OCI-M1 (cell line): ENCODE results near the gene SMARCE1.

ENCODE experiments used
- DNase-seq: peaks from one replicate; lab custom pipeline; 2025; lab: John Stamatoyannopoulos, UW

The SMARCE1 gene

DNA sequence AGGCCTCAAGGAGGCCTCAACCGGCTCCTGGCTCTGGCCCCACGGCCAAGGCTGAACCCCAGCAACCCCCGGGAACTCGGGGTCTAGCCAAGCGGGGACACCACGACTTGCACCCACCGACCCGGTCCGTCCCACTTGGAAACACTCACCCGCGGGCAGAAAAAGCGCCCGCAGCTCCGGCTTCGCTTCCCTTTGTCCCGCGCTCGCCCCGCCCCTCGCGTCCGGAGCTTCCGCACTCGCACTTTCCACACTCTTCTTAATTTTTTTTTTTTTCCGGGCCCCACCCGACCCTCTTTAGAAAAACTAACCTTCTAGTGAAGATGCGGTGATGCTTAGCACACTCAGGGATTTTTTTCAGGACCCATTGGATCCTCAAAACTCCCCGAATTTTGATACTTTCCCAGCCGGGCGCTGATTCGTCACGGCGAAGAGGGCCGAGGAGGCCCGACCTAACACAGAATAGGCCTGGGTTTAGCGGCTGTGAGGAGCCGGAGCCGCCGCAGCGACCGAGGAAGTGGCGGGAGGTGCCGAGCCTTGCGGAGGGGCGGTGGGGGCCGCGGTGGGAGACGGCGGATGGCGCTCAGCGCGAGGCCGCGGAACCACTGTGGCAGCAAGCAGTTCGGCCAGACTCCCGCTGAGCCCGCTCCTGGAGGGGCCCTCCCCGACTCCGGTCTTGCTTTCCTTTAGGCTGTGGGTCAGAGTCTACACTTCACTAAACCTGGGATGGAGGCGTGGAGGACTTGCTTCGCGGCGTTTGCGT lies at the start of gene SMARCE1:
Gene SMARCE1 (minus strand): TSS at position 195 of the 760 bp plus-strand sequence. CDS start 2,016 bp downstream, outside the sequence.
- DNase-seq, result peak; percentile 85

DNA sequence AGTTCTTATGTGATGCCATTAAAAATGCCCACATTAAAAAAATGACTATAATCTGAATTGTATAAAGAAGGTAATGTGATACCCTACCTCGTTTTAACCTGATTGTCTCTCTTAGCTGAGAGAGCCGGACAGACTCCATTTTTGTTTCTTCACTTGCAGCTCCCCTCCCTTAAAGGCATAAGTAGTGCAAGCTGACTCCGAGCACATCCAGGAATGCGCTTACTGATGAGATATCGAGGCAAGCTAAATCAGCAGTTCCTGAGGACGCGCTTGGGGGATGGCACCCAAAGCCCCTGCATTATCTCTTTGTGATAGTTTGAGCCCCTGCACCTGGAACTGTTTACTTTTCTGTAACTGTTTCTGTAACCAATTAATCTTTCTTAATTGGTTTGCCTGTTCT lies 49.7 kb upstream of the SMARCE1 start:
- DNase-seq, result no peak

DNA sequence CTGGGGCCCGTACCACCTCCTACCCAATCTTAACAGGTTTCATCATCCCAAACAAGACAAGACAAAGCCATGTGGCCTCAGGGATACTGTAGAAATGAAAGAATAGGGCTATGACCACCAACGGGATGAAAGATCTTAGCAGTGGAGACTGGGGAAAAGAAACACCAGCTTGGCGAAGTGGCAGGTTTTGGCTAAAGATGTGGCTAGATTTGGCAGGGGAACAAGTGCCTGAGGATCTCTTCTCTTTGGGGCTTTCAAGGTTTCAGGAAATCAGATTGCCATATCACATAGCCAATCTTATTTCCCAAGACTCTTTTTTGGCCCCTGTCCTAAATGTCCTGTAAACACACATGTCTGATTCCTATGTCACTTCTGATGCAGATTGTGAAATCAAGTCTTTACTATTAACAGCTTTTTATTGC lies 49.0 kb upstream of the SMARCE1 start:
- no peak for DNase-seq

DNA sequence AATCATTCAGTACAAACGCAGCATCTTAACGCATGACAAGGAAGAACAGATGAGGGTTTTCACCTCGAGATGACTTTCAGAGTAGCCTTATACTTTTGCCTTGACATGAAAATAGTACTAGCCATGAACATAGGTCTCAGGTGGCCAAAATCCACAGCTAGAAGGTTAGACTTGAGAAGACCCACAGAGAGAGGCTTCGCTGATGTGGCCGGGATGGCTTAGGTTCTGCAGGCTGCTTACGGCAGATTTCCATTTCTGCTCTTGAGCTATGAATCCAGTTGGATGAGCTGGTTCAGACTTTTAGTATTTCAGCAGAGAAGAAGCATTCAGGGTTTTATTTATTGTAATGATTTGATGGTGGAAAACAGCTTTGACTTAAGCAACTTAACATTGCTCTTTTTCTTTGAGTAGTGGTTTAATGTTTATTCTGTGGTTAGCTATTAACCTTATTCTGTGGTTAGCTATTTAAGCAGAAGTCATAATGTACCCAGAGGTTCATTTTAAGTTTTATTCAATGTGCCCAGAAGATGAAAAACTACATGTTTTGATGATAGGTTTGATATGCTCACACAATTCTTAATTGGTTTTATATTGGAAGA lies 48.4 kb upstream of the SMARCE1 start:
- no peak for DNase-seq

DNA sequence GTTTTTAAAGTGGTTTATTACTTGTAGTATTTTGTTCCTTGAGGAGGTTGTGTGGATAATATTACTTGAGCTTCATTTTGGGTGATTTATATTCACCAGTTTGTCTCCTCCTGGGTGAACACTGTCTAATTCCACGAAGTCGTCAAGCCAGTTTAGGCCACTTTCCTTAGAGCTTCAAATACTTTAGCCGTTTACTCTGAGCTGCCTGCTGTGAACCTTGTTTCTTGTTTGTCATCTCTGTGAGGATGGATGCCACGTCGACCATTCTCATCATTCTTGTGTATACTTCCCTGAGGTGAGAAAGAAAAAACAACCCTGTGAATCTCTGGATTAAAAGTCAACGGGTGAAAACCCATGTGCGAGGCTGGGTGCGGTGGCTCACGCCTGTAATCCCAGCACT lies 47.0 kb upstream of the SMARCE1 start:
- no peak for DNase-seq

DNA sequence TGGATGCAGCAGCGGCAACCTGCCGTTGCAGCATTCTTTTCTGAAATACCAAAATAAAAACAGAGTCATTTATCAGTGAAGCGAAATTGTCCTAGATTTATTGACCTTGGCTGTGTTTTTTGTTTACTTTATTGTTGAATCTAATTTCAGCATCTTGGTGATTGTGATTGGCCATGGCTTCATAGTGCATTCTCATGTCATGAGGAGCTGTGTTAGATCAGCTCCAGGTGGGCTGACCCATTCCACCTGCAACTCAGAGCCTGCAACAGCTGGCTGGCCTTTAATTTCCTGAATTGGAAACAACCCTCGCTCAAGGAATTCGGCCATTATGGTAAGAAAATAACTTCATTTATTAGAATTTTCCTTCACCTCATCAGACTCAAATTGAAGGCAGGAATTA lies 39.5 kb upstream of the SMARCE1 start:
- DNase-seq, result no peak

DNA sequence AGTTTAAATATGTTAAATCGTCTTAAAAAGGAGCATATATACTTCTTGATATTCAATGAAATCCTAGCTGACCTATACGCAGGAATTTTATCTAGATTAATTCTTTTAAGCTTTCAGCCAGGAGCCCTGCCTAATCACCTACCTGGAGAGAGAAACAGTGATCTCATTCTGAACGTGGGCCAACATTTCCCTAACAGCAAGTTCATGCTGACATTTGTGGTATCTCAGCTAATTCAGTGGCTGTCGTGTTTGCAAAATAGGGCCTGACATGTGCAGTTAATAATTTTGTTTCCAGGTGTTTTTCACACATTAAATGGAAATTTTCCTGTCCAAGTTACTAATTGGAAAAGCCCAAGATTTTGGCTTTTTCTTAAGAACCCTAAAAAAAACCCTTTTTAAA lies 38.6 kb upstream of the SMARCE1 start:
- no peak for DNase-seq

DNA sequence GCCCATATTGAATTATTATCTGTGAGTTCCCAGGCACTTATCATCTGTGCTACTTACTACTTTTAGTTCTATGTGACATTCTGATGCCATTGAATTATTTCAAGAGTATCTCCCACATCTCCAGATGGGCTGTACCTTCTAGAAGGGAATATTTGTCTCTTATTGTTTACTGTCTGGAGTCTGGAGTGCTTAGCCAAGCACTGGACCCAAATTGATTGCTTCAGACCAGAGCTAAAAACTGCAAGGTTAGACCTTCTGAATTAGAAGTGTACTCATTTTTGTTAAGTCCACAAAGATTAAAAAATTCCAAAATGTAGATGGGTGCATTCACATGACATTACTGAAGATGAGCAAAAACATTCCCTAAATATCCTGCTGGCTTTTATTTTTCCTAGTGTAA lies 33.4 kb upstream of the SMARCE1 start:
- DNase-seq, result no peak

DNA sequence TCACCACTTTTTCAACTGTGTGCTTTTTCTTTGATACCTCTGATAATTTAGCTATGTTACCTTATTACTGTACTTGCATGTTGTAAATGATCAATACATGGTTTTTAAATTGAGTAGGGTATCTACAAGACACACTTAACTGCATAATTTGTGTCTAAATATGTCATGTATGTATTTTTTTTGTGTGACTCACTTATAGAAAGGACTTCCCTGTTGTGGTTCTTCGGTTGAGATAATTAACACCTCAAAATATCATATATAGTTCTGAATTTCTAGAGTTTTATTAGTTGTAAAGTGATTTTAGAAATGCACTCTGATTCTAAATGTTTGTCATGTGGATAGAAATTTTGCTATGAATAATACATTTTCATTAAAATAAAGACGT lies 31.9 kb upstream of the SMARCE1 start:
- DNase-seq, result no peak

DNA sequence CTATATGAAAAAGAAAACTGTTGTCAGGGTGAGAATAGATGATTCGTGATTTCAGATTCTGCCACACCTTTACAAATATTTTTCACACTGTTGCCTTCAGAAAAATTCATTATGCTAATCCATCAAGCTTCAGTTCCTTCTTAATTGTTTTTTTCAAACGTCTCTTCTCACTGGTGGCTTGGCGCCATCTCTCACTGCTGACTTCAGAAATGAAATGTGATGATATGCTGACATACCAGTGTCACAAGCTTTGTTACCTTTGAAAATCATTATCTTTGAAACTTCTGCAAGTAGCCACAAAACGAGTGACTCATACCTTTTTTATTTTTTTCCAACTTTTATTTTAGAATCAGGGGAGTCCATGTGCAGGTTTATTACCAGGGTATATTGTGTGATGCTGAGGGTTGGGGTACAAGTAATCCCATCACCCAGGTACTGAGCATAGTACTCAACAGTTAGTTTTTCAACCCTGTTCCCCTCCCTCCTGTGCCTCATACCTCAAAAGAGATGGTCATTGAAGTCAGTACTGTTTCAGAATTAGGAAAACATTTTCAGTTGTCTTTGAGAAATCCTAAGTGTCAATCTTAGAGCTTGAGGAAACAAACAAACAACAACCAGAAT lies 31.4 kb upstream of the SMARCE1 start:
- DNase-seq, result peak; percentile 16

DNA sequence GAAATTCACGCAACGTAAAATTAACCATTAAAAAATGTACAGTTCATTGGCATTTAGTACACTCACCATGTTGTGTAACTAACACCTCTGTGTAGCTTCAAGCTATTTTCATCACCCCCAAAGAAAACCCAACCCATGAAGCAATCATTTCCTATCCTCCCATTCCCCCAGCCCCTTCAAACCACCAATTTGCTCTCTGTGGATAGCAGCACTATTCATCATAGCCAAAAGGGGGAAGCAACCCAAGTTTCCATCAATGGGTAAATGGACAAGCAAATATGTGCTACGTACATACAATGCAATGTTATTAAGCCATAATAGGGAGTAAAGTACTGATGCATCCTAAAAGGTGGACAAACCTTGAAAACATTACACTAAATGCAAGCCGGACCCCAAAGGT lies 28.3 kb upstream of the SMARCE1 start:
- peak; percentile 5 for DNase-seq

DNA sequence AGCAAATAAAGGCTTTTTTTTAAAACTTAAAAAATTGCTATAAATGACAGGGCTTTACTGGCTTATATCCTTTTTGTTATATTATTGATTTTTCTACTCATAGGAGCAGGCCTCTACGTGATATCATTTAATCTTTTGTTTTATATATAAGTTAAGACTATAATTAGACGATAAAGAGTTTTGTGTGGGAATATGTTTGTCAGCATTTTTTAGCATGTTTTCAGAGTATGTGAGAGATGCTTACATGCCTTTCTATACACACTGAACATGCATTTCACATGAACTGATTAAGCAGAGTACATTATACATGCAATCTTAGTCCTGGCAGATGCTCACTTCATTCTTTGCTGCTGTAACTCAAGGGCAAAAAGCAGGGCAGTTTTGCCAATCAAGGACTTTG lies 25.0 kb upstream of the SMARCE1 start:
- no peak for DNase-seq

DNA sequence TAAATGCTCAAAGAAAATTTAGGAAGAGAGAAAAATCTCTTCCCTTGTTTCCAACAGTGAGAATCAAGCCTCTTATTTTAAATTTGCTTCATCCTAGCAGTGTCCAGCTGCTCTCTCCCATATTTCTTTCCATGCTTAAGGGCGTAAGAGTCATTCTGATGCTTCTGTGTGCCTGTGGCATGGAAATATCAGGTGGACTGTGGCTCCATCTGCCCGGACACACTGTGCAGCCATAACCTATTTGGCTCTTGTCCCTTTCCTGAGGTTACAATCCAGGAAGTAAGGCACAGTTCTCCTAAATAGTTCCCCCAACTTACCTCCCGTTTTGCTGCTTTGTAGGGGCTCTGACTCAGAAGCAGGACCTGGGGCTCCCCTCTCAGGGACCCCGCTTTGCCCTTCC lies 23.7 kb upstream of the SMARCE1 start:
- no peak for DNase-seq

DNA sequence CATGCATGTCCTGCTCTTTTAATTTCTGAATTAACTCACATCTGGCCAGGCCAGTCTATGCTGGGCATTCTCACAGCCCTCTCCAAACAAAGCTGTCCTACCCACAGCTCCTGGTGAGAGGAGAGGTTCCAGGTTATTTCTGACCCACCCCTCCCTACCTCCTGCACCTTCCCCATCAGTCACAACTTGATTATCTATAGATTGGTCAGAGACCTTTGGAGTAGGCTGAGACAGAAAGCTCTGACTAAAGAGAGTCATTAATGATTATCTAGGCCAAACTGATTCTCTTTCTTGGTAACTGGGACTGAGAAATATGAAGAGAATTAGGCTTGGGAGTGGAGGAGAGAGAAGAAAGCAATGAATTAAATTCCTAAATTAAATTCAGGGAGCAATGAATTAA lies 18.7 kb upstream of the SMARCE1 start:
- no peak for DNase-seq

DNA sequence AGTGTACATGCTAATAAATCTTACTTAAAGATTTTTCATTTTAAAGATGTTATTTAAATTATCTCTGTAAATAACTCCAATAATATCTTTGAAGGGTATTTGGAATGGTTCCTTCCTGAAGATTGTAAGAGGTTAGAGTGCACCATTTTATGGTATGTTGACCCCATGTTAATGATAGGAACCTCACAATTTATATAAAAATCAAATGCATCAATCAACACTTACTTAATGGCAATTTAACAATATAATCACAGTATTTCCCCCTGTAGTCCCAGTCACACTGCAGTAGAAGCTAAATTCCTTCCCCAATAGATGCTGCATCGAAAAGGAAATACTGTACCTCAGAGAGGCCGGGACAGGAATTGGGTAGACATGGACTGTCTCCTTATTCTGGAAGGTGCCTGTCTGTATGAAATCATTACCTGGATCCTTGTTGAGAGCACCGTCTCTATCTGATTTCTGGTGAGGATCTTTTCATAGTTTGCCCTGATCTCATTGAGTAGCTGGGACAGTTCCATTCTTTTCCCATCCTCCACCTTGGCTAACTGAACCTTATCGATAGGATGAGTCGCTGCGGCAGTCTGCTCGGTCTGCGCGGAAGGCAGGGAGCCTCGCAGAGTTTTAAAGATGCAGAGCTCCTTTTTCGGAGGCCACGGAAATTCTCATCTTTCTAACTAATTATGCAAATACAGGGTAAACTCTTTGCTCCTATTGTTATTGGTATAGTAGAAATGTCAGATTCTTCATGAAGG lies 17.1 kb upstream of the SMARCE1 start, which contains the start of gene KRT222:
Gene KRT222 (minus strand): TSS at position 596 of the 752 bp plus-strand sequence. CDS start 78 bp downstream, at position 518.
- peak; percentile 52 for DNase-seq

DNA sequence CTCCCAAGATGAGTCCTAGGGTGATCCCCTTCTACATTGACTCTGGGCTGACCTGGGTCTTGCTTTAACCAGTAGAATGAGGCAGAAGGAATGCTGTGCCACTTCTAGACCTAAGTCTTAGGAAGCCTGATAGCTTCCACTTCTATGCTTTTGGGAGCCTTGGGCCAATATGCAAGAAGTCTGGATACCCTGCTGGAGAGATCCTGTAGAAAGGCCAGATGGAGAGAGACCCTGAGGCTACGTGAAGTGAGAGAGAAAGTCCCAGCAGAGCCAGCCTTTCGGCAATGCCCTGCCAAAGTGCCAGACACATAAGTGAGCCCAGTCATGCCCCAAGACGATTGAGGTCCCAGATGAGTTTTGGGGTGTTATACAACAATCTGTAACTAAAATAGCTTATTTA lies 15.6 kb upstream of the SMARCE1 start:
- no peak for DNase-seq

DNA sequence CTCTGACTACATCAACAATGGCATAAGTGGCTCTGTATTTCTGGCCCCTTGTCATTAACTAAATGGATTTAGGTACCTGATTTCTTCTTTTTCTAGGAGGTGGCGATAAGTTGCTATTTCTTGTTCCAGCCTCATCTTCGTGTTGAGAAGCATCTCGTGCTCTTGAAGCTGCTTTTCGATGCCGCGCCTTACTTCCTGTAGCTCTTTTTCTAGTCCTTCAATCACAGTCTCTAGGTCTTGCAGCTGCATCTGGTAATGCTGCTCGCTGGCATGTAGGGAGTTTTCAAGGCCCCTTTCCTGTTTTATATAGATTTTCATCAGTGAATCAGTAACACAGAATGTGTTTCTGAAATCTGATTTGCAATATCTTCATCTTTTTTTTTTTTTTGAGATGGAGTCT lies 12.3 kb upstream of the SMARCE1 start:
- no peak for DNase-seq

DNA sequence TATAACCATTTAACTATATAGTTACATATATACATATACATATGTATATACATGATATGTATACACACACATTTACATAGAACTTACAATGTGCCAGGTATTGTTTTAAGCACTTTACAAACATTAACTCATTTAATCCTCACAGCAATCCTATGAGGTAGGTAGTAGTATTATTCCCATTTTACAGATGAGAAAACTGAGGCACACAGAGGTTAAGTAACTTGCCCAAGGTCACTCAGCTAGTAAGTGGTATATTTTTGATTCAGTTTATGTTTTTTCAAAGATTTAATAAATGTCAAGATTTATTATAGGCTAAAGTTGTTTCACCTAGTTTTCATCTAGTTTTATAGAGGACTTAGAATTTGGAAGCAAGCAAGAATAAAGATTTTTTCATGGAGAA lies 10.8 kb upstream of the SMARCE1 start:
- DNase-seq, result no peak

DNA sequence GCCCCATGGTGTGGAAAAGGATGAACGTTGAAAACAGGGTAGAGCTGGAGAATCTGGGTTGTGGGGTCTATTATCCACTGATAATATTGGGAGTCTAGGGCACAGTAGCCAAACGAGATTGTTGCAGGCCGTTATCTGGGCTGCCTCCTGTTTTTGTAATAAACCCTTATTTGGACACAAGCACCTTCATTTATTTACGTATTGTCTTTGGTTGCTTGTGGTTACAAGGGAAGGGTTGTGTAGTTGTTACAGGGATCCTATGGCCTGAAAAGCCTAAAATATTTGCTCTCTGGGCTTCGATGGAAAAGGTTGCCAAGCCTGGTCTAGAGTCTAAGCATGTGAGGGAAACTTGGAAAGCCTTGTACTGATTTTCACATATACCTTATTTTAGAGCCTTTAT lies 4.3 kb upstream of the SMARCE1 start:
- no peak for DNase-seq

DNA sequence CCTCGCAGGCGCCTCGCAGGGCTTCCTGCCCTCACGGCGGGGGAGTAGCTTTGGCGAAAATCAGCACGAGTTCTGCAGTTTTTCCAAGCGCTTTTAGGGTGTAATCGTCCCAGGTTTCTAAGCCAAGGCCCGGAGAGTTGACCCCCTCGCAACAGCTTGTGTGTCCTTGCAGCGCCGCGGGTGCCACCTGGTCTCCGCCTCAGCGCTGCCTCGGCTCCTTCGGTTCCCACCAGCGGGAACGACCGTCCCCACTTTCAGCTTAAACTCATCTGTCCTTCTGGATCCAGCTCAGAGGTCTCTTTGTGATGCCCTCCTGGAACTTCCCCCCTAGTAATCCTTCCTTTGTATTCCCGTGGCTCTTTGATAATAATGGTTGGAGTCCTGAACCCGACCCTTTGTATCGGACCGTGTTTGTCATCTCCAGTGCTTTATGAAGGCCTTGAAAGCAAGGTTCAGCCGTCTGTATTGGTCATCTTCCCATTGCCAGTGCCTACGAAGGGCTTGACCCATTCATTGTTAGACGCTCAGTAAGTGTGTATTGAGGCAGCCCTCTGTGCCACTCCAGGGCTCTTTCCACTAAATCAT lies 858 bp upstream of the SMARCE1 start:
- DNase-seq, result peak; percentile 60

DNA sequence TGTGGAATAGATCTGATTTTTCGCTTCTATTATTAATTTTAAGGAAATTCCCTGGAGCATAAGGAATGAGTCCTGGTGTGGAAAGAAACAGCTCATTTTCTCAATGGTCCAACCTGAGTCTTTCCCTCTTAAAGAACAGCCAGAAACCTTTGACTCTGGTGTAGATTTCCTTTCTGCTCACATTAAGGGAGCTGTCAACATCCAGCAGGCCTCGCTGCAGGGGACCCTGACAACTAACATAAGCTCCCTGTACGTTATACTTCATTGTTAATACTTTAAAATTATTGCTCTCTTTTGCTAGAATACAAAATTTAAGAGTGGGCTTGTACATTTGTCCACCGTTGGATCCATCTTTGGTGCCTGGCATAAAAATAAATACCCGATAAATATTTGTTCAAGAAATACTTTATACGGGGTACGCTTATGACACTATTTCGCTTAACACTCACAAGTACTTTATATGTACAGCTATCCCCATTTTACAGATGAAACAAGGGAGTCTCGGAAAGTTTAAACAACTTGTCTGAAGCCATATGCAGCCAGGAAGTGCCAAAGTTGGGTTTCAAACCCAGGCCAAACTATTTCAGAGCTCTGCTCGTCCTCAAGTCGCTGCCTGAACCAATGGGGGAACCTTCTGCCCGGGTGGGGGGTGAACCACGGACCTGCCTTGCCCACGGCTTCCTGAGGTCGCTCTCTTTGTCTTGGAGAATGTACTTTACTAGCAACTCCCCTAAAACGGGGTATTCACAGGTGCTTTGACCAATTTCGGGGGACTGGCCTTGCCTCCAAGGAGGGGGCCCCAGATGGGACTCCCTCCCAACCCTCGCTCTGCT lies 611 bp downstream of the SMARCE1 start:
- no peak for DNase-seq
